ENCODE measurements around the gene CAMKMT. TPM values are rescaled to one million over a fixed set of nuclear protein-coding genes. Genes with fewer than 3 reads are reported as not detected.

CAMKMT gene
- total RNA-seq, 1 experiment from 2014 or later, result 17.4 TPM

GRCh38 chr2:44367591-44367990 is 5.8 kb downstream of the CAMKMT start:
- no peak overlapping the region for H2BK20ac ChIP-seq (ENCODE audit: low read depth, low read length, poor library complexity, severe bottlenecking)
- H4K5ac ChIP-seq (ENCODE audit: insufficient read length, low read depth, low read length), result no peak overlapping the region
- no peak overlapping the region for H2BK5ac ChIP-seq (ENCODE audit: insufficient read length, low read length)
- H2BK12ac ChIP-seq (ENCODE audit: insufficient read length, low read depth, low read length), result no peak overlapping the region
- H2BK120ac ChIP-seq (ENCODE audit: low read depth, low read length, poor library complexity, severe bottlenecking), result no peak overlapping the region
- H3K4me1 ChIP-seq (ENCODE audit: insufficient read depth, low read length), result no peaks in the 10 kb centered on the region
- no peak for TF ChIP-seq CTCF (conservative IDR thresholded peaks at IDR 0.05)
- no peaks in the 10 kb centered on the region for H3K9me3 ChIP-seq (ENCODE audit: control insufficient read depth, low read depth, low read length)
- H2AK5ac ChIP-seq (ENCODE audit: insufficient read length, low read length), result no peak overlapping the region
- H3K27ac Mint-ChIP-seq, result no peak overlapping the region
- no peak overlapping the region for H3K4me3 Mint-ChIP-seq
- H3K27me3 Mint-ChIP-seq (ENCODE audit: low read depth), result no peaks in the 10 kb centered on the region
- H4K91ac ChIP-seq (ENCODE audit: insufficient read length, low read depth, low read length), result no peak overlapping the region
- no peak overlapping the region for H3K14ac ChIP-seq (ENCODE audit: insufficient read depth, low read length)
- H3K56ac ChIP-seq (ENCODE audit: insufficient read length, low read depth, low read length), result no peak overlapping the region
- H3K36me3 Mint-ChIP-seq (ENCODE audit: insufficient read depth in 1 of 3, low read depth in 3 of 3), result no peaks in the 10 kb centered on the region
- H4K8ac ChIP-seq (replicated peaks; ENCODE audit: insufficient read length, low read depth, low read length), result no peak overlapping the region
- H3K79me1 ChIP-seq (ENCODE audit: insufficient read depth, low read depth, low read length, poor library complexity, severe bottlenecking), result peaks cover 2% of the 10 kb centered on the region
- H3K23me2 ChIP-seq (ENCODE audit: insufficient read length, low read depth, low read length, poor library complexity, severe bottlenecking), result peaks cover 6% of the 10 kb centered on the region
- H3K27ac ChIP-seq (ENCODE audit: insufficient read length, low read depth, low read length), result no peak overlapping the region
- H3K9me3 Mint-ChIP-seq, result no peaks in the 10 kb centered on the region
- H4K20me1 ChIP-seq (ENCODE audit: control insufficient read depth, insufficient read depth, insufficient read length), result no peaks in the 10 kb centered on the region
- WGBS (ENCODE audit: extremely low coverage, insufficient read length, low lambda C conversion rate), result no CpG with 5 or more reads among the region's 1 CpG
- no peak overlapping the region for H3K9ac ChIP-seq (ENCODE audit: extremely low read depth, insufficient read length, low read length)
- no peak for DNase-seq
- no peak overlapping the region for H3K23ac ChIP-seq (ENCODE audit: insufficient read length, low read depth, low read length)
- H3K4me1 Mint-ChIP-seq, result peaks cover 22 to 24% of the 10 kb centered on the region in 2 experiments
- no peak overlapping the region for H3K4me2 ChIP-seq (ENCODE audit: insufficient read depth, insufficient read length, low read length)
- no peaks in the 10 kb centered on the region for H3K27me3 ChIP-seq (ENCODE audit: insufficient read depth, low read length)
- H3K79me2 ChIP-seq (ENCODE audit: insufficient read depth, low read length), result peaks cover 11% of the 10 kb centered on the region; the same call in 1 of the 2 replicates
- no peak overlapping the region for H2AFZ ChIP-seq (ENCODE audit: low read length)
- no peak overlapping the region for H3K4ac ChIP-seq (ENCODE audit: low read depth, low read length)
- H3T11ph ChIP-seq (ENCODE audit: low read length), result no peak overlapping the region
- H2BK15ac ChIP-seq (ENCODE audit: low read depth, low read length), result no peak overlapping the region
- no peak overlapping the region for H3K18ac ChIP-seq (ENCODE audit: insufficient read length, low read depth, low read length)

Measured in H9 (cell line).